GM19395 (cell line): Measurements from ENCODE around the gene THBS1.

Experiments used
- ATAC-seq: cut with Tn5 transposase; IDR thresholded peaks from one replicate; pipeline ENCODE4 v1.9.1; 2021; ENCODE audit warnings: mild to moderate bottlenecking, moderate library complexity; ENCODE audit not compliant: unreplicated experiment

THBS1 gene

DNA sequence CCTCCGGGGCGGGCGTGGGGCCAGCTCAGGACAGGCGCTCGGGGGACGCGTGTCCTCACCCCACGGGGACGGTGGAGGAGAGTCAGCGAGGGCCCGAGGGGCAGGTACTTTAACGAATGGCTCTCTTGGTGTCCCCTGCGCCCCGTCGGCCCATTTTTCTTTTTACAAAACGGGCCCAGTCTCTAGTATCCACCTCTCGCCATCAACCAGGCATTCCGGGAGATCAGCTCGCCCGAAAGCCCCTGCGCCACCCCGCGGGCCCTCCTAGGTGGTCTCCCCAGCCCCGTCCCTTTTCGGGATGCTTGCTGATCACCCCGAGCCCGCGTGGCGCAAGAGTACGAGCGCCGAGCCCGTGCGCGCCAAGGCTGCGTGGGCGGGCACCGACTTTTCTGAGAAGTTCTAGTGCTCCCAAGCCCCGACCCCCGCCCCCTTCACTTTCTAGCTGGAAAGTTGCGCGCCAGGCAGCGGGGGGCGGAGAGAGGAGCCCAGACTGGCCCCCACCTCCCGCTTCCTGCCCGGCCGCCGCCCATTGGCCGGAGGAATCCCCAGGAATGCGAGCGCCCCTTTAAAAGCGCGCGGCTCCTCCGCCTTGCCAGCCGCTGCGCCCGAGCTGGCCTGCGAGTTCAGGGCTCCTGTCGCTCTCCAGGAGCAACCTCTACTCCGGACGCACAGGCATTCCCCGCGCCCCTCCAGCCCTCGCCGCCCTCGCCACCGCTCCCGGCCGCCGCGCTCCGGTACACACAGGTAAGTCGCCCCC is at the start of gene THBS1:
TSS of gene THBS1 (plus strand) at position 595 of the 757 bp plus-strand sequence. CDS start 779 bp downstream, outside the sequence.
- peak; percentile 23 for ATAC-seq

DNA sequence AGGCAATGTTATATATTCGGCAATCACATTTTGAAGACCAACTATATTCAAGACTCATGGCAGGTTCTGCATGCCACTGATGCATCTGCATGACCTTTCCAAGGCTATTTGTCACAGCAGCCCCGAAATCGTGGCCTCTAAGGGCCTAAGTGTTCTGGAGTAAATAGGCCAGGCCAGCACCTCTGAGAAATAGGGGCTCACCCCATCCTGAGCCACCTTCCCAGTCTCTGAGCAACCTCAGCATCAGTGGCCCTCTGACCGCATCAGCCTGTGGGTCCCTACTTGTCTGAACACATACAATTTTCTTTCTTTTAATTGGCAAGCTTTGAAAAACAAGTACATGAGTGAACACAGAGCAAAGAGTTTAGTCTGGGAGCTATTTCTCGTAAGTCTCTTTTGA is 45.9 kb upstream of the THBS1 start:
- no peak for ATAC-seq

GRCh38 chr15:39535466-39535865 is 45.4 kb upstream of the THBS1 start:
- ATAC-seq = no peak

GRCh38 chr15:39538936-39539335 is 41.9 kb upstream of the THBS1 start:
- no peak for ATAC-seq

DNA sequence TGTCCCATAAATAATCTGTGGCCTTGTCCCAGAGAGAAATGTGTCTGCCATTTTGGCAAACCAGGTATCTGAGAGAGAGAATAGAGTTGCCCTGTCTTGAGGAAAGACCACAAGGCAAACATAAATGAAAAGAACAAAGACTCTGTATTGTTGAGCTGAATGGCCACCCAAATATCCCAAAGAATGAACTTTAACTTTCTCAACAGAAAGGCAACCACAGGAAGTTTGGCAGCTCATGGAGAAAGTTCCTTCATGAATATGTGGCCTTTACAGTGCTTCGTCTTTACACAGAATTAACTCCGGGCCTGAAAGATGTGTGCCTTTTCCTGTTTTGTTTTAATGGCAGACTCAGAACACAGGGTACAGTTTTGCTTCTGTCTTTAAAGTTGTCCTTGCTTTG is 41.4 kb upstream of the THBS1 start:
- no peak for ATAC-seq

DNA sequence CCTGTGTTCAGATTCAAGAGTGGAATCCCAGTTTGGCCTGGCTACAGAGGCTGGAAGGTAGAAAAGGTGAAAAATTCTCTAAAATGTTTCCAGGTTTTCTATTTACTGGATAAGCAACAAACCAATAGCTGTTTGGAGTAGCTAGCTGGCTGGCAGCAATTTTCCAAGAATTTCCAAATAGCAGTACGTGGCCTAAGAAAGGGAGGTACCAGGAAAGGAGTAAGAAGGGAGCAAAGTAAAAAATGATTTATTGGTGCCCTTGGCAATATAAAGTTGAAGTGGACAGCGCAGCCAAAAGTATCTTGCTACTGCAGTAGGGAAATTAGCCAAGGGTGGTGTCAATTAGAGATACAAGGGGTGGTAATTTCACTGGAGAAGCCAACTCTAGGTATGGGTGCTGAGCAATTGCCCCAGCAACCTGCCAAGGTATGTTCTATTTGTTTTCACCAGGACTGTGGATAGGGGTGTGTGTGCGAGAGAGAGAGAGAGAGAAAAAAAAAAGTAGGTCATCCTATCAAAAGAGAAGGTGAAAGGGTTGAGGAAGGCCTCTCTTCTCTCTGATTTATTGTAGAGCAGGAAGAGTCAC is 40.8 kb upstream of the THBS1 start:
- ATAC-seq = no peak

GRCh38 chr15:39542385-39543065 is 38.4 kb upstream of the THBS1 start:
- ATAC-seq = no peak

- ATAC-seq = no peak
These were observed 37.2 kb upstream of the THBS1 start for GRCh38 chr15:39543651-39544050.

- ATAC-seq = no peak
These were observed 34.0 kb upstream of the THBS1 start for GRCh38 chr15:39546842-39547241.

DNA sequence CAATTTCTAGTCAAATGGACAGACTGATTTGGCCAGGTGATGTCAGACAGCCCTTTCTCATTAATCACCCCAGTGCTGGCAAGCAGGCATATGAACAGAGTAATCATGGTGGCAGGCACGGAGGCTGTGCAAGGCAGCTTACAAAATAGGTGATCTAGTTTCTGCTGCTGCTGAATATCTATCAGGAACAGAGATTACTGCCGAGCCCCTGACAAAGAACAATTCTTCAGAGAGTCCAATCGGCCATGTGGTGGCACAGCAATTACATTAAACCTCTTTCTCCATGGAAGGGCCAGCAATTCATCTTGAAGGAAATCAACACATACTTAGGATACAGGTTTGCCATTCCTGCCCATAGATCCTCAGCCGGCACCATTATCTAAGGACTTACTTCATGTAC is 32.3 kb upstream of the THBS1 start:
- no peak for ATAC-seq

- ATAC-seq = no peak
These were observed 31.0 kb upstream of the THBS1 start for GRCh38 chr15:39549912-39550311.

GRCh38 chr15:39551476-39551875 is 29.4 kb upstream of the THBS1 start:
- no peak for ATAC-seq

GRCh38 chr15:39552556-39552955 is 28.3 kb upstream of the THBS1 start:
- no peak for ATAC-seq

GRCh38 chr15:39553947-39554693 is 26.8 kb upstream of the THBS1 start:
- ATAC-seq = peak; percentile 69

GRCh38 chr15:39554746-39555387 is 26.0 kb upstream of the THBS1 start:
- peak; percentile 54 for ATAC-seq

DNA sequence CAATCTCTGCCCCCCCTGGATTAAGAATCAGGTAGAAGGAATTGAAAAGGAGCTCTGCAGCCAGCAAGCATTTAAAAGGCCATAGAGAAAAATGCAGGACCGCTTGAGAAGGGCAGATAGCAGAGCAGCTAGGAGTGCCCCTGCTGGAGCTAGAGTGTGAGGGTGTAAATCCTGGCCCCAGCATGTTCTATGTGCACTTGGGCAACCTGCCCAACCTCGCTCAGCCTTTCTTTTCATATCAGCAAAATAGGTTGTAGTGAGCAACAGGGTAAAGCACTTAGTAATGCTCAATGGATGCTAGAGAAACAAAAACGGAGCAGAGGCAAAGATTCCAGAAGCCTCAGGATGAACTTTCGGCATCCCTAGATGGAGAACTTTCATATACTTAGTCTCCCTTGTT is 25.0 kb upstream of the THBS1 start:
- ATAC-seq = no peak

DNA sequence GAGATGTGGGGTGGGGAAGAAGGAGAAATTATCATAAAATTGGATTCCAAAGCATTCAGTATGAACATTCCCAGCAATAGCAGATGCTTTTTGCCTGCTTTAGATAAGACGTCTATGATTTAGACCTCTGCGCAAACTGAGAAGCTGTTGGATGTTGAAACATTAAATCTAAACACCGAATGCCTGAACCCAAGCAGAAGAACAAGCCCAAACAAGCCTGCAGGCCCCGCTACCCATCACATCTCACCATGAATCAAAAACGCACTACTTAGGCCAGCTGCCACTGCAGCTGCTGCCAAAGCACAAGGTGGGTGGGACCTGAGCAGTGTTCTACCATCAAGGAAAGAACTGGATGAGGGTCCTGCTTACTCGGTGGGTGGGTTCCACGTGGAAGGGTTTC is 24.4 kb upstream of the THBS1 start:
- no peak for ATAC-seq

DNA sequence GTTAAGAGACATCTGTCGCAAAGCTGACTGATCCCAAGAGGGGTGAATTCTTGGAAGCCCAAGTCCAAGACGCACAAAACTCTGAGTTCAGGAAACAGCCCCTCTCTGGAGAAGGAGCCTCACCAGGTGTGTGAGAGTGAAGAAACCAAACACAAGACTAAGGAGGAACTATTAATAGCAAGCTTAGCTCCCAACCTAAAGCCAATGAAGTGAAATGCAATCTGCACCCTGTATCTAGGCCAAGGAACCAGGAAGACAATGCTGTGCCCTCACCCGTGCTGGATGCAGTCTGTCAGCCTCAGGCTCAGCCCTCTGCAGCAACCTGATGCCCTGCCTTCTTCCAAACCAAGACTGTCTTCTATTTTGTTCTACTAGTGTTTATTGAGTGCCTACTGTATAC is 22.5 kb upstream of the THBS1 start:
- no peak for ATAC-seq

- ATAC-seq = no peak
These were observed 15.8 kb upstream of the THBS1 start for GRCh38 chr15:39564972-39565665.

GRCh38 chr15:39565851-39566250 is 15.0 kb upstream of the THBS1 start:
- ATAC-seq = no peak
